ENCODE data around the gene FRMD3.

Gene FRMD3

GRCh38 chr9:83219154-83219923, 318.9 kb downstream of the FRMD3 start:
- DNase-seq: no peak
- Histone ChIP-seq H3K4me1 (ENCODE audit: control insufficient read depth, insufficient read depth, low read length, poor library complexity, severe bottlenecking) (no peaks in the 10 kb centered on the region), H3K27me3 (replicated peaks; ENCODE audit: control insufficient read depth, insufficient read depth, low read length, poor library complexity, severe bottlenecking) (peaks cover 6% of the 10 kb centered on the region), H3K27ac (ENCODE audit: insufficient read depth, low read length, poor library complexity, severe bottlenecking) (no peak overlapping the region), H3K9me3 (ENCODE audit: control insufficient read depth, low read length) (no peaks in the 10 kb centered on the region), H3K4me3 (ENCODE audit: insufficient read depth, low read depth, low read length, poor library complexity, severe bottlenecking) (no peak overlapping the region), H3K36me3 (ENCODE audit: control insufficient read depth, insufficient read depth, low read length) (no peaks in the 10 kb centered on the region)

- Histone ChIP-seq H3K27me3 (replicated peaks; ENCODE audit: control insufficient read depth, insufficient read depth, low read length, poor library complexity, severe bottlenecking) (peaks cover 6% of the 10 kb centered on the region), H3K36me3 (ENCODE audit: control insufficient read depth, insufficient read depth, low read length) (no peaks in the 10 kb centered on the region)
Measured at GRCh38 chr9:83218411-83219090, 319.6 kb downstream of the FRMD3 start.

DNA sequence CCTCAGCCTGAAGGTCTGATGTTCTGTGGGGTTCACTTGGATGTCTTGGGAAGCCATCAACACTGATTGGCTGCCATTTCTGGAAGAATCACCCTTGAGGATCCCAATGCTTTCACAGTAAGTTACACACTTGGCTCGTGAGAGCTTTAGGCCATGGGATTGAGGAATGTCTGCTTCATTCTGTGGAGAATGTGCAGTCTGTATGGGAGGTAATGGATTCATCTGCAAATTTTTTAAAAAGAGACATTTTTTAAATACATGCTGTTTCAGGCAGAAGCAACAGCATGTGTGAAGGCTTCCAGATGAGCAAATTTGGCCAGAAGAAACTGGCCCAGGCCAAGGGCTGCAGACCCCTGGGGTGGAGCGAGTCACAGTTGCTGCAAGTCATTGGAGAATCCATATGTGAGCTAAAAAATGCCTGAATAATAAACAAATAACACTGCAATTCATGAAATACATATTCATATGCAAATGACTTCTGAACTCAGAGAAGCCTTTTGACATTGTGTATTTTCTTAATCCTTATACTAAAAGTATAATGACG, 328.9 kb downstream of the FRMD3 start:
- Histone ChIP-seq H3K4me1 (ENCODE audit: control insufficient read depth, insufficient read depth, low read length, poor library complexity, severe bottlenecking) (no peaks in the 10 kb centered on the region), H3K27ac (ENCODE audit: insufficient read depth, low read length, poor library complexity, severe bottlenecking) (no peak overlapping the region), H3K9me3 (ENCODE audit: control insufficient read depth, low read length) (no peaks in the 10 kb centered on the region), H3K36me3 (ENCODE audit: control insufficient read depth, insufficient read depth, low read length) (no peaks in the 10 kb centered on the region), H3K4me3 (ENCODE audit: insufficient read depth, low read depth, low read length, poor library complexity, severe bottlenecking) (no peak overlapping the region), H3K27me3 (replicated peaks; ENCODE audit: control insufficient read depth, insufficient read depth, low read length, poor library complexity, severe bottlenecking) (no peaks in the 10 kb centered on the region)
- no peak for DNase-seq

More at GRCh38 chr9:83218411-83219090, 319.6 kb downstream of the FRMD3 start:
- H3K4me3 ChIP-seq (ENCODE audit: insufficient read depth, low read depth, low read length, poor library complexity, severe bottlenecking): no peak overlapping the region
- H3K4me1 ChIP-seq (ENCODE audit: control insufficient read depth, insufficient read depth, low read length, poor library complexity, severe bottlenecking): no peaks in the 10 kb centered on the region
- no peaks in the 10 kb centered on the region for H3K9me3 ChIP-seq (ENCODE audit: control insufficient read depth, low read length)
- no peak overlapping the region for H3K27ac ChIP-seq (ENCODE audit: insufficient read depth, low read length, poor library complexity, severe bottlenecking)
- DNase-seq: no peak

GRCh38 chr9:83208065-83208850, 329.9 kb downstream of the FRMD3 start:
- Histone ChIP-seq H3K4me1 (ENCODE audit: control insufficient read depth, insufficient read depth, low read length, poor library complexity, severe bottlenecking) (no peaks in the 10 kb centered on the region), H3K4me3 (ENCODE audit: insufficient read depth, low read depth, low read length, poor library complexity, severe bottlenecking) (no peak overlapping the region), H3K9me3 (ENCODE audit: control insufficient read depth, low read length) (no peaks in the 10 kb centered on the region)

GRCh38 chr9:83204047-83204446, 334.2 kb downstream of the FRMD3 start:
- DNase-seq: no peak
- Histone ChIP-seq H3K4me1 (ENCODE audit: control insufficient read depth, insufficient read depth, low read length, poor library complexity, severe bottlenecking) (no peaks in the 10 kb centered on the region), H3K27me3 (replicated peaks; ENCODE audit: control insufficient read depth, insufficient read depth, low read length, poor library complexity, severe bottlenecking) (no peaks in the 10 kb centered on the region), H3K9me3 (ENCODE audit: control insufficient read depth, low read length) (no peaks in the 10 kb centered on the region), H3K36me3 (ENCODE audit: control insufficient read depth, insufficient read depth, low read length) (no peaks in the 10 kb centered on the region), H3K27ac (ENCODE audit: insufficient read depth, low read length, poor library complexity, severe bottlenecking) (no peak overlapping the region), H3K4me3 (ENCODE audit: insufficient read depth, low read depth, low read length, poor library complexity, severe bottlenecking) (no peak overlapping the region)

More at GRCh38 chr9:83208065-83208850, 329.9 kb downstream of the FRMD3 start:
- no peaks in the 10 kb centered on the region for H3K36me3 ChIP-seq (ENCODE audit: control insufficient read depth, insufficient read depth, low read length)
- DNase-seq: no peak
- H3K27ac ChIP-seq (ENCODE audit: insufficient read depth, low read length, poor library complexity, severe bottlenecking): no peak overlapping the region
- no peaks in the 10 kb centered on the region for H3K27me3 ChIP-seq (replicated peaks; ENCODE audit: control insufficient read depth, insufficient read depth, low read length, poor library complexity, severe bottlenecking)

- no peaks in the 10 kb centered on the region for H3K36me3 ChIP-seq (ENCODE audit: control insufficient read depth, insufficient read depth, low read length)
- no peaks in the 10 kb centered on the region for H3K9me3 ChIP-seq (ENCODE audit: control insufficient read depth, low read length)
- no peak for DNase-seq
- H3K4me1 ChIP-seq (ENCODE audit: control insufficient read depth, insufficient read depth, low read length, poor library complexity, severe bottlenecking): no peaks in the 10 kb centered on the region
- no peak overlapping the region for H3K4me3 ChIP-seq (ENCODE audit: insufficient read depth, low read depth, low read length, poor library complexity, severe bottlenecking)
- H3K27ac ChIP-seq (ENCODE audit: insufficient read depth, low read length, poor library complexity, severe bottlenecking): no peak overlapping the region
- H3K27me3 ChIP-seq (replicated peaks; ENCODE audit: control insufficient read depth, insufficient read depth, low read length, poor library complexity, severe bottlenecking): no peaks in the 10 kb centered on the region
Measured at GRCh38 chr9:83200531-83200930, 337.7 kb downstream of the FRMD3 start.

DNA sequence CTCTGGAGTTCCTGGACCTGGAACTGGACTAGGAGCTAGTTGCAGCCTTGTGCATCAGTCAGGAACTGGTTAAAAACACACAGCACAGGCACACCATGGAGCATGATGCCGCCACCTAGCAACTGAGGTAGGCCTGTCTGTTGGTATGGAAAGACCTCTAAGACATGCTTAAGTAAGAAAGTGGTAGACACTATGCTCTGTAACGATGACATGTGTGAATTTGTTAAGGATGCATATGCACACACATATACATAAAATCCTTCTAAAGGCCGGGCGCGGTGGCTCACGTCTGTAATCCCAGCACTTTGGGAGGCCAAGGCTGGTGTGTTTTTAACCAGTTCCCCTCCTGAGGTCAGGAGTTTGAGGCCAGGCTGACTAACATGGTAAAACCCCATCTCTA, 338.4 kb downstream of the FRMD3 start:
- no peak for DNase-seq

DNA sequence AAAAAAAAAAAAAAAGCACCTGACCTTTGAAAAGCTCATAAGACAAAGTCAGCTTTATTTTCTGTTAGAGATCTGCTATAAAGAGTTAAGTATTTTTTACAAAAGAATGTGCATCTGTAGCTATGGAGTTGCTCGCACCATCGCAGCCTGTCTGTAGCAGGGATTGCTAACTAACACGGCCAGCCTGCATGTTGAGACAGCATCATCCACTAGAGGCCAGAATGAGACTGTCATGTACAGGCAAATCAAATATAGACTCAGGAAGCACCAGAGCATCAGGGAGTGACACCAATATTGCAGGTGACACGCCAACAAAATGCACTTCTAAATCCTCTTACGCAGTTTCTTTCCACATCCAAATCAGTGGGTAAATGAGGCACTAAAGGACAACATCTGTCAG, 339.0 kb downstream of the FRMD3 start:
- Histone ChIP-seq H3K27me3 (replicated peaks; ENCODE audit: control insufficient read depth, insufficient read depth, low read length, poor library complexity, severe bottlenecking) (no peaks in the 10 kb centered on the region), H3K9me3 (ENCODE audit: control insufficient read depth, low read length) (no peaks in the 10 kb centered on the region), H3K27ac (ENCODE audit: insufficient read depth, low read length, poor library complexity, severe bottlenecking) (no peak overlapping the region), H3K36me3 (ENCODE audit: control insufficient read depth, insufficient read depth, low read length) (no peaks in the 10 kb centered on the region), H3K4me3 (ENCODE audit: insufficient read depth, low read depth, low read length, poor library complexity, severe bottlenecking) (no peak overlapping the region), H3K4me1 (ENCODE audit: control insufficient read depth, insufficient read depth, low read length, poor library complexity, severe bottlenecking) (no peaks in the 10 kb centered on the region)
- DNase-seq: no peak

More for the DNA sequence above, 338.4 kb downstream of the FRMD3 start:
- H3K4me1 ChIP-seq (ENCODE audit: control insufficient read depth, insufficient read depth, low read length, poor library complexity, severe bottlenecking): no peaks in the 10 kb centered on the region
- no peaks in the 10 kb centered on the region for H3K36me3 ChIP-seq (ENCODE audit: control insufficient read depth, insufficient read depth, low read length)
- no peak overlapping the region for H3K27ac ChIP-seq (ENCODE audit: insufficient read depth, low read length, poor library complexity, severe bottlenecking)
- H3K9me3 ChIP-seq (ENCODE audit: control insufficient read depth, low read length): no peaks in the 10 kb centered on the region
- H3K27me3 ChIP-seq (replicated peaks; ENCODE audit: control insufficient read depth, insufficient read depth, low read length, poor library complexity, severe bottlenecking): no peaks in the 10 kb centered on the region
- H3K4me3 ChIP-seq (ENCODE audit: insufficient read depth, low read depth, low read length, poor library complexity, severe bottlenecking): no peak overlapping the region

- no peaks in the 10 kb centered on the region for H3K9me3 ChIP-seq (ENCODE audit: control insufficient read depth, low read length)
- DNase-seq: no peak
Measured at GRCh38 chr9:83198371-83198770, 339.8 kb downstream of the FRMD3 start.

More at GRCh38 chr9:83198371-83198770, 339.8 kb downstream of the FRMD3 start:
- Histone ChIP-seq H3K36me3 (ENCODE audit: control insufficient read depth, insufficient read depth, low read length) (no peaks in the 10 kb centered on the region), H3K27ac (ENCODE audit: insufficient read depth, low read length, poor library complexity, severe bottlenecking) (no peak overlapping the region), H3K4me3 (ENCODE audit: insufficient read depth, low read depth, low read length, poor library complexity, severe bottlenecking) (no peak overlapping the region), H3K27me3 (replicated peaks; ENCODE audit: control insufficient read depth, insufficient read depth, low read length, poor library complexity, severe bottlenecking) (no peaks in the 10 kb centered on the region), H3K4me1 (ENCODE audit: control insufficient read depth, insufficient read depth, low read length, poor library complexity, severe bottlenecking) (no peaks in the 10 kb centered on the region)
